Measurements from ENCODE around the gene ARHGAP27.
A peak's percentile ranks its signal among the peaks of the same experiment; 100 is the strongest.

- peak; percentile 61 to 84 (median 75) for TF ChIP-seq CTCF (IDR thresholded peaks at IDR 0.05)
- TF ChIP-seq POLR2A (IDR thresholded peaks at IDR 0.05), result no peak
- TF ChIP-seq POLR2AphosphoS5 (IDR thresholded peaks at IDR 0.05), result peak in 1 of 2 donors; percentile 22
- no peak for TF ChIP-seq EP300 (IDR thresholded peaks at IDR 0.05)
Observed at GRCh38 chr17:45394913-45395568, 37.6 kb downstream of the ARHGAP27 start.

All from upper lobe of left lung (tissue), 4 donors.